ENCODE measurements around the gene PTBP3.

Gene PTBP3

DNA sequence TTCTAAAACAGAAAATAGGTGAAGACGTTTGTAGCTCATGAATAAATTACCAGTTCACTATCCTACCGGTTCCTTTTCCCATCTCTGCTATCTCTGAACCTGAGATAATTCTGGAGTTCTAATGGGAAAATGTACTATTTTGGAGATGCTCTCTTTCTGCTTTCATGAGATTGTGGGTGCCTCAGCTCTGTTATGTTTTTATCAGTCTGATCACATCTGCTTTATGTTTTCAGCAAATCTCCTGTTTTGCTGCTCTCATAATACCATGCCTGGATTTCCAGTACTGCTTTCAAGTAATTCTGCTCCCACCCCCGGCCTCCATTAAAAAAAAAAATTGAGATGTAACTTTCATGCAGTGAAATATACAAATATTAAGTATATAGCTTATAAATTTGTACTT is 149.2 kb downstream of the PTBP3 start:
- DNase-seq (ENCODE audit: low read depth): no peak
- H3K4me3 ChIP-seq (ENCODE audit: low read depth, low read length): no peak overlapping the region
- TF ChIP-seq POLR2A (IDR thresholded peaks at IDR 0.05; ENCODE audit: extremely low read depth, insufficient read length) (no peak), MYC (IDR thresholded peaks at IDR 0.05; ENCODE audit: low read depth, low read length) (no peak)
- TF ChIP-seq, protein P1, sequence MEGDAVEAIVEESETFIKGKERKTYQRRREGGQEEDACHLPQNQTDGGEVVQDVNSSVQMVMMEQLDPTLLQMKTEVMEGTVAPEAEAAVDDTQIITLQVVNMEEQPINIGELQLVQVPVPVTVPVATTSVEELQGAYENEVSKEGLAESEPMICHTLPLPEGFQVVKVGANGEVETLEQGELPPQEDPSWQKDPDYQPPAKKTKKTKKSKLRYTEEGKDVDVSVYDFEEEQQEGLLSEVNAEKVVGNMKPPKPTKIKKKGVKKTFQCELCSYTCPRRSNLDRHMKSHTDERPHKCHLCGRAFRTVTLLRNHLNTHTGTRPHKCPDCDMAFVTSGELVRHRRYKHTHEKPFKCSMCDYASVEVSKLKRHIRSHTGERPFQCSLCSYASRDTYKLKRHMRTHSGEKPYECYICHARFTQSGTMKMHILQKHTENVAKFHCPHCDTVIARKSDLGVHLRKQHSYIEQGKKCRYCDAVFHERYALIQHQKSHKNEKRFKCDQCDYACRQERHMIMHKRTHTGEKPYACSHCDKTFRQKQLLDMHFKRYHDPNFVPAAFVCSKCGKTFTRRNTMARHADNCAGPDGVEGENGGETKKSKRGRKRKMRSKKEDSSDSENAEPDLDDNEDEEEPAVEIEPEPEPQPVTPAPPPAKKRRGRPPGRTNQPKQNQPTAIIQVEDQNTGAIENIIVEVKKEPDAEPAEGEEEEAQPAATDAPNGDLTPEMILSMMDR (IDR thresholded peaks at IDR 0.05; ENCODE audit: low read depth, low read length): no peak
- TF ChIP-seq, protein P2, sequence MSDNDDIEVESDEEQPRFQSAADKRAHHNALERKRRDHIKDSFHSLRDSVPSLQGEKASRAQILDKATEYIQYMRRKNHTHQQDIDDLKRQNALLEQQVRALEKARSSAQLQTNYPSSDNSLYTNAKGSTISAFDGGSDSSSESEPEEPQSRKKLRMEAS (IDR thresholded peaks at IDR 0.05; ENCODE audit: low read depth, low read length): no peak

- TF ChIP-seq, protein P2 (IDR thresholded peaks at IDR 0.05; ENCODE audit: low read depth, low read length): 0 out of 2 replicates have a peak, but pooled peaks have one; percentile 21
- no peak for TF ChIP-seq MYC (IDR thresholded peaks at IDR 0.05; ENCODE audit: low read depth, low read length)
- DNase-seq (ENCODE audit: low read depth): peak; percentile 94
- H3K4me3 ChIP-seq (ENCODE audit: low read depth, low read length): peak overlapping the region; percentile 13
These were observed 153.0 kb downstream of the PTBP3 start for GRCh38 chr9:112180387-112180881.

GRCh38 chr9:112179816-112180215 is 153.6 kb downstream of the PTBP3 start:
- H3K4me3 ChIP-seq (ENCODE audit: low read depth, low read length): no peak overlapping the region
- no peak for DNase-seq (ENCODE audit: low read depth)
- TF ChIP-seq, protein P1 (IDR thresholded peaks at IDR 0.05; ENCODE audit: low read depth, low read length): no peak
- no peak for TF ChIP-seq POLR2A (IDR thresholded peaks at IDR 0.05; ENCODE audit: extremely low read depth, insufficient read length)
- TF ChIP-seq MYC (IDR thresholded peaks at IDR 0.05; ENCODE audit: low read depth, low read length): no peak
- TF ChIP-seq, protein P2 (IDR thresholded peaks at IDR 0.05; ENCODE audit: low read depth, low read length): no peak

DNA sequence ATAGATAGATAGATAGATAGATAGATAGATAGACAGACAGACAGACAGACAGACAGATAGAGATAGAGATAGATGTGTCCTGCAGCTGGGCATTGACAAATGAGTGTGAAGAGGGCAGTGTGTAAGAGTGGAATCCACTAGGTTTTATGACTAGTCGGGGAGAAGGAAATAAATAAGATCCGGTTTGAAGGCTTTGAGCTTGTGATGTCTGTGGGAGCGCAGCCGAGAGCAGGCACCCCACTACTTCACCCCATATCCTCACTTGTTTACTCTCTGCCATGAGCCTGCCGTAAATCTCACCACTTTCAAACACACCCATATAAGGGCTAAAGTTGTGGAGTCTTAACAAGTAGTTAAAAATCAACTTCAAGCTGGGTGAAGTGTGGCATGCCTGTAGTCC is 156.9 kb downstream of the PTBP3 start:
- no peak for DNase-seq (ENCODE audit: low read depth)
- TF ChIP-seq POLR2A (IDR thresholded peaks at IDR 0.05; ENCODE audit: extremely low read depth, insufficient read length): no peak
- no peak for TF ChIP-seq MYC (IDR thresholded peaks at IDR 0.05; ENCODE audit: low read depth, low read length)
- TF ChIP-seq, protein P2 (IDR thresholded peaks at IDR 0.05; ENCODE audit: low read depth, low read length): no peak
- TF ChIP-seq, protein P1 (IDR thresholded peaks at IDR 0.05; ENCODE audit: low read depth, low read length): no peak
- H3K4me3 ChIP-seq (ENCODE audit: low read depth, low read length): no peak overlapping the region

DNA sequence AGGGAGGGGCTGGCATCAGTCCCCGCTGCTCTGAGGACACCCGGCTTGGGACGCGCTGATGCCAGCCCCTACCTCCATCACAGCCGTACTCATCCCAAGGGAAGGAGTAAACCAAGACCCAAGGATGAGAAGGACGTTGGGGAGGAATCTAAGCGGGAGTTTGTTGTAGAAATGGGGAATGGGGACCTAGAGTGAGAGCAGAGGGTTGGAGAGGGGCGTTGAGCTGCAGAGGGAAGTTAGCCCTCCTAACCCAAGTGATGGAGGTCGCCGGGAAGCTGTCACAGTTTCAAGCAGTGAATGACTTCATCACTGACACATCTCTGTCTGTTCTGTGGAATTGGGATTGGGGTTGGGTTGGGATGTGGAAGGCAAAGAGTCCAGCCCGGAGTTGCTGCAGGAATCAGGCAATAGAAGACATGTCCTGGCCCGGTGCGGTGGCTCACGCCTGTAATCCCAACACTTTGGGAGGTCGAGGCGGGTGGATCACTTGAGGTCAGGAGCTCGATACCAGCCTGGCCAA is 157.6 kb downstream of the PTBP3 start:
- TF ChIP-seq MYC (IDR thresholded peaks at IDR 0.05; ENCODE audit: low read depth, low read length): no peak
- TF ChIP-seq, protein P2 (IDR thresholded peaks at IDR 0.05; ENCODE audit: low read depth, low read length): no peak
- TF ChIP-seq, protein P1 (IDR thresholded peaks at IDR 0.05; ENCODE audit: low read depth, low read length): no peak
- TF ChIP-seq POLR2A (IDR thresholded peaks at IDR 0.05; ENCODE audit: extremely low read depth, insufficient read length): no peak
- no peak overlapping the region for H3K4me3 ChIP-seq (ENCODE audit: low read depth, low read length)
- DNase-seq (ENCODE audit: low read depth): no peak

GRCh38 chr9:112174965-112175795 is 158.2 kb downstream of the PTBP3 start, which contains the start of gene SUSD1:
Gene SUSD1 (minus strand): TSS chr9:112175297. CDS start chr9:112175235, 62 bp downstream.
- DNase-seq (ENCODE audit: low read depth): peak; percentile 78
- no peak for TF ChIP-seq POLR2A (IDR thresholded peaks at IDR 0.05; ENCODE audit: extremely low read depth, insufficient read length)
- TF ChIP-seq, protein P1 (IDR thresholded peaks at IDR 0.05; ENCODE audit: low read depth, low read length): no peak
- TF ChIP-seq, protein P2 (IDR thresholded peaks at IDR 0.05; ENCODE audit: low read depth, low read length): peak; percentile 32; the same call in 1 of the 2 replicates
- TF ChIP-seq MYC (IDR thresholded peaks at IDR 0.05; ENCODE audit: low read depth, low read length): no peak
- H3K4me3 ChIP-seq (ENCODE audit: low read depth, low read length): peak within 1 kb of the TSS; percentile 61

All from NB4 (cell line).